Esophagus squamous epithelium (tissue), 4 donors: Measurements from ENCODE around the gene CLIC1.

Experiments used
- CTCF ChIP-seq, 6 experiments: fragments of 450-650 bp in 4 of 6; fragments of 200-600 bp in 2 of 6; sonication (generic) in 2 of 6; IDR thresholded peaks; one replicate each; pipeline ENCODE4 v1.5.1; 2016 to 2019; ENCODE audit warnings: antibody characterized with exemption in 6 of 6, mild to moderate bottlenecking in 4 of 6, moderate library complexity in 4 of 6
- POLR2A ChIP-seq, 4 donors: fragments of 450-650 bp; IDR thresholded peaks; one replicate each; pipeline ENCODE4 v1.6.1; 2017; ENCODE audit warnings: antibody characterized with exemption in 4 of 4, mild to moderate bottlenecking in 4 of 4, moderate library complexity in 3 of 4

DNA sequence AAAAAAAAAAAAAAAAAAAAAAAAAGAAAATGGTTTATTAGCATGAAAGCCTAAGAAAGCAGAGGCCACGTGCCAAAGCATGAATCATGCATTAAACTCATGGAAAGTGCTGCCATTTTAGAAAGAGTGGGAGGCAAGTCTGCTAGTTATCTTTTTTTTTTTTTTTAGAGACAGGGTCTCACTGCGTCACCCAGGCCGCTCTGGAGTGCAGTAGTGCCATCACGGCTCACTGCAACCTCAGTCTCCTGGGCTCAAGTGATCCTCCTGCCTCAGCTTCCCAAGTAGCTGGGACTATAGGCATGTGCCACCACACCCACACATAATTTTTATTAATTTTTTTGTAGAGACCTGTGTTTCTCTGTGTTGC, 35.6 kb upstream of the CLIC1 start:
- no peak for TF ChIP-seq POLR2A (IDR thresholded peaks at IDR 0.05)
- no peak for TF ChIP-seq CTCF (IDR thresholded peaks at IDR 0.05)
